Measurements from ENCODE around the gene MTHFD1L. TPM values are rescaled to one million over a fixed set of nuclear protein-coding genes. Genes with fewer than 3 reads are reported as not detected.
"Not testable (repeated sequence)": the region's sequence is repeated elsewhere in the genome, so short reads cannot be mapped to it uniquely, and the experiment has no call there.

The MTHFD1L gene
- total RNA-seq, 3 donors from 2014 or later = 170 to 193 (median 190) TPM

DNA sequence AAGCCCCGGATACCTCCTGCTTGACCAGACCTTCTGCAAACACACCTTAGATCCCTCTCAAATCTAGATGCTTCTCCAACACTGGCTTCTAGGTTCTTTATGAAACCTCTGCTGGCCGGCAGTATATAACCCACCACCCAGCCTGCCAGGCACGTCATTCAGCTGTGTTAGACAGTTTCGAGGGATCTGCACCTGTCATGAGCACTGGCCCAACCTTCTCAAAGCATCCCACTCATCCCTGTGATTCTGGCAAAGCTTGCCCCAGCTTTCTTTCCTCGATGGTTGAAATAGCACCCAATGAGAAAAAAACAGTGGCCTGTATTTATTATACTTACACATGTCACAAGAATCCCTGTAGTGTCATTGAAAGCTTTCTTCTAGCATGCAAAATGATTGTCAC lies 157.8 kb downstream of the MTHFD1L start:
- DNase-seq (no peak), ATAC-seq (no peak)
- peaks cover 49% of the 10 kb centered on the region for H3K36me3 Mint-ChIP-seq (ENCODE audit: insufficient read depth)
- no peak overlapping the region for H3K4me3 Mint-ChIP-seq
- no peaks in the 10 kb centered on the region for H3K27me3 Mint-ChIP-seq (ENCODE audit: low read depth)
- peaks cover 1% of the 10 kb centered on the region for H3K4me1 Mint-ChIP-seq (ENCODE audit: low read depth)
- no peaks in the 10 kb centered on the region for H3K9me3 Mint-ChIP-seq

DNA sequence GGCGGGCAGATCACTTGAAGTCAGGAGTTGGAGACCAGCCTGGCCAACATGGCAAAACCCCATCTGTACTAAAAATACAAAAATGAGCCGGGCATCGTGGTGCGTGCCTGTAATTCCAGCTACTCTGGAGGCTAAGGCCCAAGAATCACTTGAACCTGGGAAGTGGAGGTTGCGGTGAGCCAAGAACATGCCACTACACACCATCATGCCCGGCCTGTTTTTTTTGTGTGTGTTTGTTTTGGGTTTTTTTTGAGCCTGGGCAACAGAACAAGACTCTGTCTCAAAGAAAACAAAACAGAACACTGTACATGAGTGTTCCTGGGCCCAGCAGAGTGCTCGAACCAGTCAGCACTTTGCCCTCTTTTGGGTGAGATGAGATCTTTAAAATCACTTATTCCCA lies 159.1 kb downstream of the MTHFD1L start:
- Mint-ChIP-seq H3K4me1 (ENCODE audit: low read depth) (peaks cover 4% of the 10 kb centered on the region), H3K4me3 (no peak overlapping the region), H3K9me3 (no peaks in the 10 kb centered on the region), H3K27me3 (ENCODE audit: low read depth) (no peaks in the 10 kb centered on the region), H3K36me3 (ENCODE audit: insufficient read depth) (peaks cover 51% of the 10 kb centered on the region)
- DNase-seq (no peak), ATAC-seq (no peak)

DNA sequence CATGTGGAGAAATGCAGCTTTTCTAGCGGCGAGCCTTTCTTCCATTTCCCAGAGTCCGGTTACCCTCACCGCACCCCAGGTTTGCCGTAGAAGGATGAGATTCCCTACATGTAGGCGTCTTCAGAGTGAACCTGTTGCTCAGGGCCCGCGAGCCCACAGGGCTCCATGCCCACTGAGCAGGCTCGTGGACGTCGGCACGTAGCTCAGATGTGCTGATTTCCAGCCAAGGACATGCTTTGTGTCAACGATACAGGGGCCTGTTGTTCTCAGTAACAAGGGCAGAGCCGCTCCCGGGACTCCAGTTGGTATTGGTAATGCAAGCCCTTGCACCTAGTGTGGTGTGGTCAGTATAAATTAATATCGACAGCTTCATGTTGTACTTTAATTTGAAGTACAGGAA lies 159.6 kb downstream of the MTHFD1L start:
- DNase-seq (no peak), ATAC-seq (no peak)
- no peaks in the 10 kb centered on the region for H3K27me3 Mint-ChIP-seq (ENCODE audit: low read depth)
- H3K4me1 Mint-ChIP-seq (ENCODE audit: low read depth) = peaks cover 4% of the 10 kb centered on the region
- H3K36me3 Mint-ChIP-seq (ENCODE audit: insufficient read depth) = peaks cover 56% of the 10 kb centered on the region
- no peaks in the 10 kb centered on the region for H3K9me3 Mint-ChIP-seq
- H3K4me3 Mint-ChIP-seq = no peak overlapping the region

DNA sequence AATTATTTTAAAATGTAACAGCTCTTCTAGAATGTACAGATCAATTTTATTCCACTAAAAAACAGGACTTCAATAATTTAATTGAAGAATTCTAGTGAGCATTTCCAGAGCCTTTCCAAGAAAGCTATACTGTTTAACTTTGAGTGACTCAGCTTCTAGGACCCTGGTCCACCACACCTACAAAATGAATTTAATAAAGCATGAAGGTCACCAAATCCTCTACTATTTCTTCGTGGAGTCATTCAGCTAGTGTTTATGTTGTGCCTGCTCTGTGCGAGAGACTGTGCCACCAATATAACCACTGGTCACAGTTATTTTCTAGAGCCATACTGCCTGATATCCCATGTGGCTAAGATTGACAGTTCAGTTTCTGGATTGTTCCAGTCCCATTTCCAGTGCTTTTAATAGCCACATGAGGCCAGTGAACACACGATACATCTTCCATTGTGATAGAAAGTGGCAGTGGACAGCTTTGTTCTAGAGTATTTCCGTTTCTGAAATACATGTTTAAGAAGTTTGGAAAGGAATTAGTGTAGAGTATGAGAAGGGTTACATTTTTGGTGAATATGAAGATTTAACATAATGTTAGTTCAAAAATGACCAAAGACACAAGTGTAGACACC lies 160.7 kb downstream of the MTHFD1L start:
- no peak overlapping the region for H3K4me3 Mint-ChIP-seq
- H3K36me3 Mint-ChIP-seq (ENCODE audit: insufficient read depth) = peaks cover 55% of the 10 kb centered on the region
- peaks cover 4% of the 10 kb centered on the region for H3K4me1 Mint-ChIP-seq (ENCODE audit: low read depth)
- H3K27me3 Mint-ChIP-seq (ENCODE audit: low read depth) = no peaks in the 10 kb centered on the region
- no peak for DNase-seq
- no peak for ATAC-seq
- no peaks in the 10 kb centered on the region for H3K9me3 Mint-ChIP-seq

DNA sequence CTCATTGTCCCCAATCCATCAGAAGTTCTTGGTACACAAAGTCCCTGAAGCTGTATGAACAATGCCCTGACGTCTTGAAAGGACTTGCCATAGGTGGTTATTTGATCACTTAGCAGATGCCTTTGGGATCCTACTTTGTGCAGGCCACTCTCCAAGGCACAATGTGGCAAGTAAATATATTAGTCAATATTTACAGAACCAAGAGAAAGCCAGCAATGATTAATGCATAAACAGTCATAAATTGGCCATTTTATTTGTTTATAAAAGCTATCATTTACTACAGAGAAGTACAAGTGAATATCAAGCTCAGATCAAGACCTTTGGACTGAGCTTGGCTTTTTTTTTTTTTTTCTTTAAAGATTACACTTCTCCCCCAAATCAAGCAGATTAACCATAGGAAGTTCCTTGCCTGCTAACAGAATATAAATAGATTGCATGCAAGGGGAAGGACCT lies 161.8 kb downstream of the MTHFD1L start:
- no peak for ATAC-seq
- Mint-ChIP-seq H3K4me3 (no peak overlapping the region), H3K27me3 (ENCODE audit: low read depth) (no peaks in the 10 kb centered on the region), H3K4me1 (ENCODE audit: low read depth) (peaks cover 4% of the 10 kb centered on the region), H3K36me3 (ENCODE audit: insufficient read depth) (peaks cover 52% of the 10 kb centered on the region), H3K9me3 (no peaks in the 10 kb centered on the region)
- DNase-seq = no peak

DNA sequence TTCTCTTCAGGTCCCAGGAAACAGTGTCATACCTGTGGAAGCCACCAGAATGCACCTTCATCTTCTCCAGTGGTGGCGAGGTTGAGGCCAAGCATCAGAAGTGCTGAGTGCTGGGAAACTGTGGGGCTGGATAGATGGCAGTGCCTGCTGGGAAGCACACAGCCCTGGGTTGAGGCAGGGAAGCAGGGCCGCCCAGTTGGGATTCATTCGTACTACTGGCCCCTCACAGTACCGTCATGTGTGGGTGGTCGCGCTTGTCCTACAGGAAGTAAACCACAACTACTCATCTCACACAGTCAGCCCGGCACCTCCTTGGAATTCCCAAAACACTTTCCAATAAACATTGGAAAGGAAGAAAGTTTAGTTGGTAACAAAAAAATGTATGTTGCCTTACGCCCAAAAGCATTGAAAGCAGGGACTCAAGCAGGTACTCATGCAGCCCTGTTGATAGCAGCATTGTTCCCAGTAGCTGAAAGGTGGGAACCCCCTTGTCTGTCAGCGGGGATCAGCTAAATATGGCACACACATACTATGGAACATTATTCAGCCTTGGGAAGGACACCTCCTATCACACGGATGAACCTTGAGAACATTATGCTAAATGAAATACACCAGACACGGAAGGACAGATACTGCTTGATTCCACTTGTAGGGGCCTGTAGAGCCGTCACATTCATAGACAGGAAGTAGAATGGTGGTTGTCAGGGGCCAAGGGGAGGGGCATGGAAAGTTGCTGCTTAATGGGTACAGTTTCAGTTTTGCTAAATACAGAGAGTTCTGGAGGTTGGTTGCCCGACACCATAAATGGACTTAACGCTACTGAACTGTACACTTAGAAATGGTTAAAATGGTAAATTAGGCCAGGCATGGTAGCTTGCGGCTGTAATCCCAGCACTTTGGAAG lies 162.7 kb downstream of the MTHFD1L start:
- H3K27me3 Mint-ChIP-seq (ENCODE audit: low read depth) = no peaks in the 10 kb centered on the region
- peak in 1 of 2 donors; percentile 30 for ATAC-seq
- H3K36me3 Mint-ChIP-seq (ENCODE audit: insufficient read depth) = peaks cover 56% of the 10 kb centered on the region
- no peak overlapping the region for H3K4me3 Mint-ChIP-seq
- H3K9me3 Mint-ChIP-seq = no peaks in the 10 kb centered on the region
- peaks cover 4% of the 10 kb centered on the region for H3K4me1 Mint-ChIP-seq (ENCODE audit: low read depth)
- no peak for DNase-seq

DNA sequence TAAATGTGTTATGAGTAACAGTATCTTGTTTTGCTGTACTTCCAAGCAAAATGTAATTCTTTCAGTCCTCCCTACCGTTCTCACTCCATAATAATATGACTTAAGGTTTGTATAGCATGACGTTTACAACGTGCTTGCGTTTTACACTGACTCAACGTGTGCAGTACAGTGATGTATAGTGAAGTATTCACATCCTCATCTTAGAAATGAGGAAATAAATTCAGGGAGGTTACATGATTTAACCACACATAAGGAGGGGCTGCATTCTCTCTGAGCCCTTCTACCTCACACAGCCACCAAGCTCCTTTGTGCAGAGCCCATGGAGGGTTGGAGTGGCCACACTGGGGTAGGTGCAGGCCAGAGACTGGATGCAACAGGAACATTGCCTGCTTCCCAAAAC lies 164.5 kb downstream of the MTHFD1L start:
- ATAC-seq (no peak), DNase-seq (no peak)
- peaks cover 53% of the 10 kb centered on the region for H3K36me3 Mint-ChIP-seq (ENCODE audit: insufficient read depth)
- H3K4me1 Mint-ChIP-seq (ENCODE audit: low read depth) = peaks cover 4% of the 10 kb centered on the region
- H3K27me3 Mint-ChIP-seq (ENCODE audit: low read depth) = no peaks in the 10 kb centered on the region
- H3K4me3 Mint-ChIP-seq = no peak overlapping the region
- no peaks in the 10 kb centered on the region for H3K9me3 Mint-ChIP-seq

DNA sequence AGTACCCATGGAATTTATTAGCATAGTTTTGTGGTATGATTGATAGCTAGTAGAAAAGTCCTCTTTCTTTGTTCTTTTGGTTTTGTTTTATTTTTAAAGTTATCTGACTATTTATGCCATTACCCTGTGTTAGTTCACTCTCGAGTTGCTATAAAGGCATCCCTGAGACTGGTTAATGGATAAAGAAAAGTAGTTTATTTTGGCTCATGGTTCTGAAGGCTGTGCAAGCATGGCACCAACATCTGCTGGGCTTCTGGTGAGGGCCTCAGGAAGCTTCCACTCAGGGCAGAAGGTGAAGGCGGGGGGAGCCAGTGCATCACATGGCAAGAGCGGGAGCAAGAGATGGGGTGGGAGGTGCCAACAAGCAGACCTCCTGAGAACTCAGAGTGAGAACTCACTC lies 166.5 kb downstream of the MTHFD1L start:
- Mint-ChIP-seq H3K4me3 (no peak overlapping the region), H3K4me1 (ENCODE audit: low read depth) (peaks cover 4% of the 10 kb centered on the region), H3K27me3 (ENCODE audit: low read depth) (no peaks in the 10 kb centered on the region), H3K9me3 (no peaks in the 10 kb centered on the region), H3K36me3 (ENCODE audit: insufficient read depth) (peaks cover 56% of the 10 kb centered on the region)
- DNase-seq = no peak
- ATAC-seq = no peak

DNA sequence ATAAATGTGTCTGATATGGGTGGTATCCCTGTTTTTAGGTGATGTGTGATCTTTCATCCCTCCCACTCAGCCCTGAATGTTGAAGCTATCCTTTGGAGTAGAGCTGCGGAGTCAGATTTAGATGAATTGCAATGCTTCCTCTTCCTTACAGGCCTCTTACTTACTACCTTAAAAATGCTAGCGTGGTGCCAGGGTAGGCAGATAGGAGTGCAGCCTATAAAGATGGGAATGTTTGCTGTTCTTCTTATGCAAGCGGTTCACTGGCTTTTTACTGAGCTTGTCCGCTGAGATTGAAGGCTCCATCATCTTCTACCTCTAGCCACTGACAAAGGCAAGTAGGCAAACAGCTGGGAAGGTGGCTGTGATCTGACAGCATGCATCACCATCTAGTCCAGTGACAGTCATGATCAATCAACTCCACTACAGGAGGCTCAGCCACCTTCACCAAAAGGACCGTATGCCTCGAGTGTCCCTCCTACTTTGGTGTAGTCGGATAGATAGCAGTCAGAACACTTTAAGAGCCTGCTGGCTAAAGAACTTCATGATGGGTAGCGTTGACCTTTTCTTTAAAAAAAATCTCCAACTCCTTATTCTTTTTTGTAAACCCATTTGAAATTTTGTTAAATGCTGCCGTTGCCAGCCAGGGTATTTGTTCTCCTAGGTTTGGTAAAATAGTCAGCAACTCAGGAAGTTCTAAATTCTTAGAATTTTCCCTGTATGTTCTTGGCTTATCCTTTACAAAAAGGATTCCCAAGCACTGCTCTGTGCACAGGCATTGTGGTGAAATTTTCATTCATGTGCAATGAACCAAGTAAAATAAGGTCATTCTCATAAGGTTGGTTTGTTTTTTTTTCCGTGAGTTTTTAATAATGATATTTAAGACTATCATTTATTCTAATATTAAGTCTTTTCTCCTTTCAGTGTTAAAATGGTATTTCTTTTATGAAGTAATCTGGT lies 169.6 kb downstream of the MTHFD1L start:
- H3K4me1 Mint-ChIP-seq (ENCODE audit: low read depth) = no peaks in the 10 kb centered on the region
- ATAC-seq (no peak), DNase-seq (no peak)
- H3K9me3 Mint-ChIP-seq = no peaks in the 10 kb centered on the region
- no peak overlapping the region for H3K4me3 Mint-ChIP-seq
- H3K36me3 Mint-ChIP-seq (ENCODE audit: insufficient read depth) = peaks cover 63% of the 10 kb centered on the region
- H3K27me3 Mint-ChIP-seq (ENCODE audit: low read depth) = no peaks in the 10 kb centered on the region

DNA sequence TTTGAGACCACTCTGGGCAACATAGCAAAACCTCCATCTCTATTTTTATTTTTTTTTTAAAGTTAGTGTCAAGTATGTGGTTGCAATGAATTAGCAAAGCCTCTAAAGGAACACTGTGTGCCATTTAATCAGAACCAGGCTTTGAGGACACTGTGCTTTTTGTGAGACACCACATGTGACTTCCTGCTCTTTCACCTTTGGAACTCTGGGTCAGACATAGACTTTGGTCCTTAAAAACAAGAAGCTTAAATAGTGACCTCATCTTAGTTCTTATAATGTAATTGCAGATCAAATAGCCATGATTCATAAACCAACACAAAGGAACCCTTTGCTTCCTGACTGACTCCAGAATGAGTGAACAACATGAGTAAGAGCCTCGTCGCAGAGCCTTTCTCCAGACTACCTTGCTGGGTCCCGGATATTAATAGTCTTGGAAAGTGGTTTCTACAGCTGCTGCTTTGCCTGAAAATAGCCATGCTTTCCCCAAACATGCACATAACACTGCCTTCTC lies 170.8 kb downstream of the MTHFD1L start:
- H3K36me3 Mint-ChIP-seq (ENCODE audit: insufficient read depth) = peaks cover 61% of the 10 kb centered on the region
- not testable (repeated sequence) for H3K4me1 Mint-ChIP-seq (ENCODE audit: low read depth); H3K4me3 Mint-ChIP-seq; DNase-seq; ATAC-seq; H3K27me3 Mint-ChIP-seq (ENCODE audit: low read depth); H3K9me3 Mint-ChIP-seq

DNA sequence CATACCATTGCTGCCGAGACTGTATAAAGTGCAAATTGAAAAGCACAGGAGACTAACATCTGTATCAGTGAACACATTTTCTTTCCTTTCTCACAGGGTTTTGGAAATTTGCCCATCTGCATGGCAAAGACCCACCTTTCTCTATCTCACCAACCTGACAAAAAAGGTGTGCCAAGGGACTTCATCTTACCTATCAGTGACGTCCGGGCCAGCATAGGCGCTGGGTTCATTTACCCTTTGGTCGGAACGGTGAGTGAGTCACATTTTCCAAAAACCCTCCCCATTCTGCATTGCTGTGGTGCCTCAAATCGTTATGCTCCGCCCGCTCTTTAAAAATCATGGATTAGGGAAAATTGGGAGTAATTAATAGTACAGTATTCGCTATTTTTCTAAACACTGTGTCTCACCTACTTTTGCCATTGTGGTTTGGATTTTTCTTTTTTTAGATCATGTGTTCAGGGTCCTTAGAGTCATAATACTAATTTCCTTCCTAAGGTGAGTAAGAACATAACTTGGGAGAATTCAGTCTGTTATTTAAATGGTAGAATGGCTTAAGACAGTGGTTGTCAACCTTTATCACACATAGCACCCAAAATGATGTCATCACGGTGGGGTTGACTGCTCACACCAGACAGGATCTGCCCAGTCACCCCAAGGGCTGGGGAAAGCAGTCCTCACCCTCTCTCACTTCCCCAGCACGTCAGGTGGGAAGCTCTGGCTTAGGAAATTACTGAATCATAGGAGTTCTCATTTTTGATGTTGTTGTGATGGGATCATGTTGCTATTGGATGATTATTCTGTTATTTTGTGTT lies 171.6 kb downstream of the MTHFD1L start:
- Mint-ChIP-seq H3K27me3 (ENCODE audit: low read depth) (no peaks in the 10 kb centered on the region), H3K4me1 (ENCODE audit: low read depth) (no peaks in the 10 kb centered on the region), H3K36me3 (ENCODE audit: insufficient read depth) (peaks cover 60% of the 10 kb centered on the region), H3K9me3 (no peaks in the 10 kb centered on the region), H3K4me3 (no peak overlapping the region)
- DNase-seq = no peak
- ATAC-seq = no peak

DNA sequence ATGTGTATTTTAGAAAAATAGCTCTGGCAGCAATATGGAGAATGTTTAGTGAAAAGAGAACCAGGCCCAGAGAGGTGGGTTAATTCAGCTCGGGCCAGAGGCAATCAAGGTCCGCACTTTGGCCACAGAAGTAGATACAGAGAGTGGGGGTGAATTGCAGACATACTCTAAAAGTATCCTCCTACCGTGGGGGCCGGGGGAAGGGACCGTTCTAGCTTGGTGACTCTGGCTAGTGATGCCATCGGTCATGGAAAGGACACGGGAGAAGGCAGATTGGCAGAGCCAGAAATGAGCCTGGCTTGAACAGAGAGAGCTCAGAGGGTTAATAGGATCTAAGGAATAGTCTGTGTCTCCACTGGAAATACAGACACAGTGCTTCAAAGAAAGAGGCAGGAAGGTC lies 173.1 kb downstream of the MTHFD1L start:
- no peak for ATAC-seq

DNA sequence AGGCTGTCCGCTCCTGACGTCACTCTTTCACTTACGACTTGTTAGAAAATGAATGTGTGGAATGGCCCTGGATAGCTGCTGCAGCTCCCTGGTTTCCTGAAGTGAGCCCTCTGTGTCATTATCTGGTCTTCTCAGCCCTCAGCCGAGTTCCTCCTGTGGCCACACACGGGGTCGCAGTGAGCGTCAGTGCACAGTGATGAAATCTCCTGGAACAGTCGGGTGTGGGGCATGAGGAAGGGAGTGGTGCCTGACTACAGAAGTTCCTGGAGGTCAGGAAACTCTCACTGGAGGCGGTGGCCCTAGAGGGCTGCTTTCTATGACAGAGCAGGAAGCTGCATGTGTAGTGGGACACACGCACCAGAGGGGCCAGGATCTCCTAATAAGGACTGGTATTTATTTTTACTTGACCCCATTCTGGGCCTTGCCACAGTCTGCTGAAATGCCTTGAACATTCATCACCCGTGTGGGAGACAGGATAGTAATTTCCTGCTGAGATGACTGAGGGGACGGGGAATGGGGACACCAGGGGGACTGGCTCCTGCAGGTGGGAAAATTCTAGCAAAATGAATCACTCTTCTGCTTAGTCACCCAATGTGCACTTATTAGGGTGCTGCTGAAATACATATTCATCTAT lies 175.5 kb downstream of the MTHFD1L start:
- ATAC-seq; H3K4me1 Mint-ChIP-seq (ENCODE audit: low read depth); H3K4me3 Mint-ChIP-seq; H3K27me3 Mint-ChIP-seq (ENCODE audit: low read depth); H3K9me3 Mint-ChIP-seq; DNase-seq: not testable (repeated sequence)
- H3K36me3 Mint-ChIP-seq (ENCODE audit: insufficient read depth) = peaks cover 65% of the 10 kb centered on the region

More for the DNA sequence above, 173.1 kb downstream of the MTHFD1L start:
- H3K36me3 Mint-ChIP-seq (ENCODE audit: insufficient read depth) = peaks cover 56% of the 10 kb centered on the region
- no peak overlapping the region for H3K4me3 Mint-ChIP-seq
- no peak for DNase-seq
- H3K4me1 Mint-ChIP-seq (ENCODE audit: low read depth) = no peaks in the 10 kb centered on the region
- no peaks in the 10 kb centered on the region for H3K9me3 Mint-ChIP-seq
- H3K27me3 Mint-ChIP-seq (ENCODE audit: low read depth) = no peaks in the 10 kb centered on the region
